Tibial artery (tissue), 4 donors: ENCODE data around the gene ADAM15.
A peak's percentile ranks its signal among the peaks of the same experiment; 100 is the strongest.

Source experiments
- DNase-seq, 2 donors: peaks; one replicate each; pipeline ENCODE4 v3.0.0-alpha.2; 2019
- H3K27ac ChIP-seq, 2 donors: fragments of 200-600 bp; sonication (generic) in 1 of 2; 1 replicate in 1 of 2; 2 replicates in 1 of 2; pipeline ENCODE4 v1.5.1; 2018 to 2019; ENCODE audit warnings: mild to moderate bottlenecking in 1 of 2
- H3K27me3 ChIP-seq, 2 donors: fragments of 200-600 bp; sonication (generic) in 1 of 2; one replicate each; pipeline versions ENCODE4 v1.5.1 to v1.6.0; 2016 to 2019
- H3K36me3 ChIP-seq, 3 donors: fragments of 200-600 bp; sonication (generic) in 2 of 3; one replicate each; pipeline ENCODE4 v1.5.1; 2016 to 2019; ENCODE audit warnings: mild to moderate bottlenecking in 2 of 3
- H3K4me1 ChIP-seq, 4 donors: fragments of 200-600 bp; sonication (generic) in 2 of 4; 1 replicate in 3 of 4; 2 replicates in 1 of 4; pipeline ENCODE4 v1.5.1; 2016 to 2019
- H3K4me3 ChIP-seq, 2 donors: fragments of 200-600 bp; sonication (generic) in 1 of 2; 1 replicate in 1 of 2; 2 replicates in 1 of 2; pipeline ENCODE4 v1.5.1; 2018 to 2019; ENCODE audit warnings: mild to moderate bottlenecking in 2 of 2
- H3K9me3 ChIP-seq, 3 donors: fragments of 200-600 bp; sonication (generic) in 1 of 3; one replicate each; pipeline ENCODE4 v1.5.1; 2016 to 2019
- CTCF ChIP-seq, 2 experiments: fragments of 200-600 bp in 1 of 2; fragments of 450-650 bp in 1 of 2; IDR thresholded peaks; one replicate each; pipeline ENCODE4 v1.5.1; 2017 to 2019; ENCODE audit warnings: antibody characterized with exemption in 2 of 2, mild to moderate bottlenecking in 1 of 2, moderate library complexity in 1 of 2
- intact Hi-C: fragments of 100-400 bp; cut with DNase I; formaldehyde crosslinking; loops from one replicate; pipeline ENCODE4 v1.15.0; 2023; ENCODE audit warnings: low total_unique reads

The ADAM15 gene

DNA sequence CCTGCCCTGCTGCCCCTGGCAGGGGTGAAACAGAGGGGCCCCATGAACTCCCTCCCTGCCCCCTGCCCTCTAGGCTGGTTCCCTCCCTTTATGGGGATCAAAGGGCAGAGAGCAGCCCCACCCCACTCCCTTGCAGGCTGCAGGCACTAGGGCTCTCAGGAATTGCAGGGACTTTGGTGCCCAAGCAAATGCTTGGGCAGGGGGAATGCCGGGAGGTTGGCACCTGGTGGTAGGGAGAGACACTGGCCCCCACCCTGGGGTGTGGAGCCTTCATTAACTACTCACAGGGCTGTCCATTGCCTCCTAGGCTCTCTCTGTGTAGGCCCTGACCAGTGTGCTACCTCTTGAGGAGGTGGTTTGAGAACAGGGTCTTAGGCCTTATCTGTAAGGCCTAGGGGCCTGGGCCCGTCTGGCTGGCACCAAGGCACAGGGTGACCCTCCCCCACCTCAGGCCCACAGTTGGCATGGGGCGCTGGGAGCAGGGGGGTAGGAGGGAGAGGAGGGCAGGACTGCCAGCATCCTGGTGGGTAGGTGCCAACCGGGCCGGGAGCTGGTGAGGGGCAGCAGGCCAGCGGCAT lies 43.8 kb upstream of the ADAM15 start:
- Histone ChIP-seq H3K9me3 (no peaks in the 10 kb centered on the region), H3K27ac (peak overlapping the region; percentile 95 to 96), H3K36me3 (peaks cover 0 to 9% (median 0%) of the 10 kb centered on the region in 3 donors), H3K4me3 (peak overlapping the region in 1 of 2 donors; percentile 26), H3K27me3 (no peaks in the 10 kb centered on the region), H3K4me1 (peaks cover 0 to 84% (median 63%) of the 10 kb centered on the region in 4 donors)
- intact Hi-C loops = no loop called here
- TF ChIP-seq CTCF (IDR thresholded peaks at IDR 0.05) = no peak
- no peak for DNase-seq

DNA sequence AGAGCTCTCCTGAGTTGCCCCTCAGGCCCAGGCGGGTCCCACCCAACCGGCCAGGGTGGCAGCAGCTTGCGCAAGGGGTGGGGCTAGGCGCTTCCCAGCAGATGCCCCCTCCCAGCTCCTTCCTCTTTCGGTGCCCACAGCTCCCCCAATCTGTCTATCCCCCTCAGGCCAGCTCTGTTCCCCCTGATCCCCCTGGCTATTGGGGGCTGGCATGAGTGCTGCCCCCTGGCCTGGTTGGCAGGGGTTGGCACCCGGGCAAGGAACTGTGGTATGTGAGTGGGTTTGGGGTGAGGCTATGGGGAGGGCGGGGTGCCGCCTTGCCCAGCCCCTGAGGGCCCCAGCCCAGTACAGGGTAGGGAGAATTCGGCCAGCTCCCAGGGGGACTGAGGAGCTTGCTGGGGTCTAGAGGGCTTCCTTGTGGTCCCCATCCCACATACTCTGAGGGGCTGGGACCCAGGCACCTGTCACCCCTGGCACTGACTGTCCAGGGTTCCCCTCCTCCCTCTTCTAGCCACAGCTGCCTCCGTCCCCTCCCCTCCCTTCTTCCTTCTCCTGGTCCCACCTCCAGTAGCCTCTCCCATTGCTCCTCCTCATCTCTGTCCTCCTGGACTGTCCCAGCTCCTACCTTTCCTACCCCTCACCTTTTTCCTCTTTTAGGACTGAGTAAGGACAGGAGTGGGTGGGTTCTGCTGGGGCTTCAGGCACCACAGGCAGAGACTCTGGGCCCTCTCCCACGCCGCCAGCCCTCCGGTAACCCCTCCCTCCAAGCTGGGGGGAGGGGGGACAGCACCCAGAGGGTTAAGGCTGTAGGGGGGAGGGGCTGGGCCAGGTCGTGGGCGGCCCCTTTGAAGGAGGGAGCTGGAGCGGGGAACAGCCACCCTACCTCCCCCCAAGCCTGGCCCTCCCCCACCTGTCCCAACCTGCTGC lies 42.8 kb upstream of the ADAM15 start:
- Histone ChIP-seq H3K27ac (peak overlapping the region; percentile 95 to 96), H3K4me3 (peak overlapping the region; percentile 10 to 26), H3K27me3 (no peaks in the 10 kb centered on the region), H3K36me3 (peaks cover 0 to 9% (median 0%) of the 10 kb centered on the region in 3 donors), H3K4me1 (peaks cover 0 to 92% (median 67%) of the 10 kb centered on the region in 4 donors), H3K9me3 (no peaks in the 10 kb centered on the region)
- intact Hi-C loops = no loop called here
- DNase-seq = no peak
- no peak for TF ChIP-seq CTCF (IDR thresholded peaks at IDR 0.05)

GRCh38 chr1:155009221-155009711 lies 41.9 kb upstream of the ADAM15 start:
- Histone ChIP-seq H3K27me3 (no peaks in the 10 kb centered on the region), H3K4me1 (peaks cover 0 to 94% (median 63%) of the 10 kb centered on the region in 4 donors), H3K27ac (peak overlapping the region in 1 of 2 donors; percentile 96), H3K9me3 (no peaks in the 10 kb centered on the region), H3K36me3 (peaks cover 0 to 19% (median under 1%) of the 10 kb centered on the region in 3 donors), H3K4me3 (no peak overlapping the region)
- no peak for TF ChIP-seq CTCF (IDR thresholded peaks at IDR 0.05)
- DNase-seq = no peak
- intact Hi-C loops = no loop called here

DNA sequence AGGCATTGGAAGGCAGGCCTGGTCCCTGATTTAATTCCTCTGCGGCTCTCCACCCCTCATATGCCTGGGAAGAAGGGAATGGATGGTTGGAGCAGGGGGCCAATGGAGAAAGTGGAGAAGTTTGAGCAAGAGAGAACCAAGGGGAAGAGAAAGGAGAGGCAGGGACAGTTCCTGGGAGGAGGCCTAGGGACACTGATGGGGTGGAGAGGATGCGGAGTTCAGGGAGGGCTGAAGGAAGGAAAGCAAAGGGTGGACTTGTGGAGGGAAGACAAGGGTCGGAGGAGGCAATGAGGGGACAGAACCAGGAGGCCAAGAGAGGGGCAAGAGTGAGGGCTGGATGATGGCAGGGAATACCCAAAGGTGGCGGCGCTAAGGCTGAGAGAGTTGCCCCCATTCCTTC lies 41.4 kb upstream of the ADAM15 start:
- Histone ChIP-seq H3K4me1 (peaks cover 0 to 89% (median 58%) of the 10 kb centered on the region in 4 donors), H3K27ac (peak overlapping the region in 1 of 2 donors; percentile 65)
- intact Hi-C loops = no loop called here

More for the DNA sequence above, 41.4 kb upstream of the ADAM15 start:
- Histone ChIP-seq H3K27me3 (no peaks in the 10 kb centered on the region), H3K36me3 (peaks cover 0 to 23% (median 5%) of the 10 kb centered on the region in 3 donors), H3K9me3 (no peaks in the 10 kb centered on the region), H3K4me3 (no peak overlapping the region)
- DNase-seq = no peak
- no peak for TF ChIP-seq CTCF (IDR thresholded peaks at IDR 0.05)
